ENCODE measurements around the gene DIP2B. TPM values are rescaled to one million over a fixed set of nuclear protein-coding genes. Genes with fewer than 3 reads are reported as not detected.

Gene DIP2B
- total and polyA plus RNA-seq, 2 of the 13 experiments (the other 11 are each of a cell fraction or from before 2014, with no cell fraction given), result 32.1 to 35.8 TPM

- Histone ChIP-seq H3K4me3 (replicated peaks in 1 of 3; ENCODE audit: insufficient read depth in 1 of 3, low read depth in 2 of 3, low read length in 3 of 3) (peak overlapping the region in 1 of 3 experiments; percentile 10; a peak in 1 of 6 replicates), H3K4me1 (ENCODE audit: insufficient read depth, low read length) (peaks cover 93% of the 10 kb centered on the region), H3K79me2 (ENCODE audit: insufficient read depth, low read length) (peaks cover 88% of the 10 kb centered on the region), H3K27ac (ENCODE audit: extremely low read length, insufficient read depth, low read length) (peak overlapping the region; percentile 45), H3K36me3 (replicated peaks in 1 of 2; ENCODE audit: control insufficient read depth in 1 of 2, insufficient read depth in 2 of 2, low read length in 2 of 2) (no peaks in the 10 kb centered on the region; a peak in 1 of 5 replicates), H3K27me3 (ENCODE audit: control insufficient read depth in 1 of 2, insufficient read depth in 2 of 2, low read length in 2 of 2) (no peaks in the 10 kb centered on the region; a peak in 1 of 5 replicates), H2AFZ (ENCODE audit: low read length) (no peak overlapping the region), H3K4me2 (ENCODE audit: low read depth, low read length) (peak overlapping the region; percentile 16; the same call in 1 of the 2 replicates), H4K20me1 (ENCODE audit: insufficient read depth, low read length) (peaks cover 10% of the 10 kb centered on the region), H3K9me3 (ENCODE audit: low read length) (no peaks in the 10 kb centered on the region), H3K9ac (ENCODE audit: insufficient read depth, low read depth, low read length) (no peak overlapping the region)
- intact Hi-C loops (cut with micrococcal nuclease; ENCODE audit: unreplicated experiment), result loop anchor here (2.0 to 10.0 kb wide), 2 partner anchors 63 to 67 kb away; partner anchors contain the start of gene DIP2B
- POLR2A ChIA-PET, result no interaction called here
- peak; percentile 63 for ATAC-seq
- peak; percentile 12 for FAIRE-seq
- 13% methylated on average over 1 of the region's 1 CpG for WGBS (ENCODE audit: low lambda C conversion rate)
- no TSS peak for BruUV-seq (replicated peaks)
- CTCF ChIA-PET (ENCODE audit: low intra/inter-chr PET ratio, low total read pairs), result no interaction called here
- in situ Hi-C loops (cut with HindIII; ENCODE audit: extremely low pct_ligation_motif_present, low pct_unique_long_range_greater_than_20kb), result no loop called here
- peak; percentile 84 for DNase-seq (ENCODE audit: low spot score)
- TF ChIP-seq ZNF652 (CRISPR knock-in tag; IDR thresholded peaks at IDR 0.05; ENCODE audit: borderline replicate concordance, low read depth) (no peak), SOX5 (CRISPR knock-in tag; IDR thresholded peaks at IDR 0.05; ENCODE audit: borderline replicate concordance) (peak; percentile 38; the same call in 1 of the 2 replicates), SMC3 (IDR thresholded peaks at IDR 0.05; ENCODE audit: low read length) (peak; percentile 24; the same call in 1 of the 2 replicates), KAT7 (CRISPR knock-in tag; IDR thresholded peaks at IDR 0.05; ENCODE audit: borderline replicate concordance) (no peak), NFE2L1 (CRISPR knock-in tag; IDR thresholded peaks at IDR 0.05; ENCODE audit: borderline replicate concordance) (no peak), CC2D1A (CRISPR knock-in tag; IDR thresholded peaks at IDR 0.05) (no peak), RNF2 (conservative IDR thresholded peaks at IDR 0.05; ENCODE audit: low read depth) (no peak), ATF3 (CRISPR knock-in tag; IDR thresholded peaks at IDR 0.05) (no peak), ZBTB43 (CRISPR knock-in tag; conservative IDR thresholded peaks at IDR 0.05) (no peak), ZNF292 (CRISPR knock-in tag; IDR thresholded peaks at IDR 0.05; ENCODE audit: borderline replicate concordance, low read depth) (peak; percentile 34; the same call in 1 of the 2 replicates), KAT8 (CRISPR knock-in tag; IDR thresholded peaks at IDR 0.05) (0 out of 2 replicates have a peak, but pooled peaks have one; percentile 25), SMAD3 (CRISPR knock-in tag; IDR thresholded peaks at IDR 0.05) (no peak), JUNB (CRISPR knock-in tag; IDR thresholded peaks at IDR 0.05; ENCODE audit: borderline replicate concordance) (no peak), TOPORS (CRISPR knock-in tag; IDR thresholded peaks at IDR 0.05) (no peak), SIX1 (CRISPR knock-in tag; IDR thresholded peaks at IDR 0.05; ENCODE audit: borderline replicate concordance) (peak; percentile 27; the same call in 1 of the 2 replicates), RORA (CRISPR knock-in tag; IDR thresholded peaks at IDR 0.05) (no peak), FOXA3 (CRISPR knock-in tag; IDR thresholded peaks at IDR 0.05) (peak; percentile 42; the same call in 1 of the 2 replicates), ZNF788 (CRISPR knock-in tag; IDR thresholded peaks at IDR 0.05; ENCODE audit: borderline replicate concordance) (no peak), REXO4 (CRISPR knock-in tag; IDR thresholded peaks at IDR 0.05; ENCODE audit: borderline replicate concordance) (no peak), SIX4 (CRISPR knock-in tag; IDR thresholded peaks at IDR 0.05) (no peak), ARID5B (CRISPR knock-in tag; IDR thresholded peaks at IDR 0.05) (peak; percentile 81), ZNF350 (CRISPR knock-in tag; IDR thresholded peaks at IDR 0.05; ENCODE audit: borderline replicate concordance, low read depth) (no peak)
These were observed 67.5 kb downstream of the DIP2B start for GRCh38 chr12:50572287-50572686.
